ENCODE measurements around the gene SMPD2. TPM values are rescaled to one million over a fixed set of nuclear protein-coding genes. Genes with fewer than 3 reads are reported as not detected.

SMPD2 gene
- total RNA-seq, 6 donors from 2014 or later = 9.4 to 25.2 (median 15.4) TPM

GRCh38 chr6:109453156-109453555 is 12.6 kb downstream of the SMPD2 start:
- H3K4me3 ChIP-seq = no peak overlapping the region
- peaks cover 19 to 48% (median 29%) of the 10 kb centered on the region in 4 donors for H3K4me1 ChIP-seq
- peaks cover 0 to 19% (median 5%) of the 10 kb centered on the region in 4 donors for H3K36me3 ChIP-seq
- 100% methylated on average over 2 of the region's 2 CpGs; no CpG with 5 or more reads in 1 of the 2 donors for WGBS, 2 donors
- DNase-seq (no peak), ATAC-seq (ENCODE audit: low FRiP score in 2 of 2) (no peak)
- H3K27me3 ChIP-seq = no peaks in the 10 kb centered on the region
- no peak overlapping the region for H3K27ac ChIP-seq
- no peak for TF ChIP-seq POLR2A (IDR thresholded peaks at IDR 0.05)
- no peaks in the 10 kb centered on the region for H3K9me3 ChIP-seq

- Histone ChIP-seq H3K27ac (peak overlapping the region; percentile 84 to 93 (median 86)), H3K36me3 (peaks cover 0 to 19% (median 5%) of the 10 kb centered on the region in 4 donors), H3K4me1 (peaks cover 26 to 49% (median 31%) of the 10 kb centered on the region in 4 donors), H3K9me3 (no peaks in the 10 kb centered on the region), H3K27me3 (no peaks in the 10 kb centered on the region), H3K4me3 (peak overlapping the region; percentile 7 to 92 (median 78))
- TF ChIP-seq POLR2AphosphoS5 (IDR thresholded peaks at IDR 0.05) = no peak
- TF ChIP-seq POLR2A (IDR thresholded peaks at IDR 0.05) = no peak
- no peak for TF ChIP-seq EP300 (IDR thresholded peaks at IDR 0.05)
- TF ChIP-seq CTCF (IDR thresholded peaks at IDR 0.05) = no peak
- ATAC-seq (ENCODE audit: low FRiP score in 2 of 2) (no peak), DNase-seq (peak in 1 of 2 donors; percentile 73)
- WGBS, 2 donors = 84 to 87% methylated on average over 15 to 26 of the region's 27 CpGs
Observed at GRCh38 chr6:109453594-109454495, 13.3 kb downstream of the SMPD2 start.

- peak; percentile 37 to 39 for ATAC-seq (ENCODE audit: low FRiP score in 2 of 2)
- Histone ChIP-seq H3K27me3 (no peaks in the 10 kb centered on the region), H3K9me3 (no peaks in the 10 kb centered on the region), H3K27ac (peak overlapping the region; percentile 84 to 93 (median 86)), H3K4me1 (peaks cover 28 to 45% (median 35%) of the 10 kb centered on the region in 4 donors), H3K4me3 (peak overlapping the region; percentile 76 to 92 (median 82)), H3K36me3 (peaks cover 0 to 19% (median 5%) of the 10 kb centered on the region in 4 donors)
- TF ChIP-seq CTCF (IDR thresholded peaks at IDR 0.05) (no peak), POLR2A (IDR thresholded peaks at IDR 0.05) (peak in 1 of 4 donors; percentile 80), POLR2AphosphoS5 (IDR thresholded peaks at IDR 0.05) (peak in 1 of 2 donors; percentile 62)
- DNase-seq = peak; percentile 77 to 89
- 3 to 12% methylated on average over 15 to 42 of the region's 48 CpGs for WGBS, 2 donors
Observed at GRCh38 chr6:109454496-109455436, 14.2 kb downstream of the SMPD2 start.

GRCh38 chr6:109455437-109456110 is 15.1 kb downstream of the SMPD2 start, which contains the start of gene MICAL1:
TSS of gene MICAL1 (minus strand) at chr6:109455772. CDS start at chr6:109454196, 1,576 bp downstream.
- ATAC-seq (ENCODE audit: low FRiP score in 2 of 2) (peak; percentile 86), DNase-seq (peak; percentile 91 to 96)
- 0 to 1% methylated on average over 13 to 24 of the region's 70 CpGs for WGBS, 2 donors
- peaks cover 28 to 45% (median 35%) of the 10 kb centered on the region in 4 donors for H3K4me1 ChIP-seq
- H3K9me3 ChIP-seq = no peaks in the 10 kb centered on the region
- TF ChIP-seq POLR2A (IDR thresholded peaks at IDR 0.05) (peak in 2 of 4 donors; percentile 29 to 72), CTCF (IDR thresholded peaks at IDR 0.05) (peak; percentile 14 to 72 (median 46)), EP300 (IDR thresholded peaks at IDR 0.05) (no peak), POLR2AphosphoS5 (IDR thresholded peaks at IDR 0.05) (peak in 1 of 2 donors; percentile 66)
- H3K27ac ChIP-seq = peak within 1 kb of the TSS; percentile 84 to 93 (median 86)
- peaks cover 0 to 19% (median 5%) of the 10 kb centered on the region in 4 donors for H3K36me3 ChIP-seq
- peak within 1 kb of the TSS; percentile 76 to 92 (median 82) for H3K4me3 ChIP-seq
- no peaks in the 10 kb centered on the region for H3K27me3 ChIP-seq

All from upper lobe of left lung (tissue), 6 donors.